ENCODE results near the gene EEFSEC. TPM values are rescaled to one million over a fixed set of nuclear protein-coding genes. Genes with fewer than 3 reads are reported as not detected.

The EEFSEC gene
- total and polyA plus RNA-seq, 2 experiments from 2014 or later, result 26.7 to 47.9 TPM

GRCh38 chr3:128175768-128176167, 22.5 kb downstream of the EEFSEC start:
- DNase-seq (ENCODE audit: low read depth in 1 of 2, low spot score in 1 of 2), result no peak
- TF ChIP-seq, protein P1, sequence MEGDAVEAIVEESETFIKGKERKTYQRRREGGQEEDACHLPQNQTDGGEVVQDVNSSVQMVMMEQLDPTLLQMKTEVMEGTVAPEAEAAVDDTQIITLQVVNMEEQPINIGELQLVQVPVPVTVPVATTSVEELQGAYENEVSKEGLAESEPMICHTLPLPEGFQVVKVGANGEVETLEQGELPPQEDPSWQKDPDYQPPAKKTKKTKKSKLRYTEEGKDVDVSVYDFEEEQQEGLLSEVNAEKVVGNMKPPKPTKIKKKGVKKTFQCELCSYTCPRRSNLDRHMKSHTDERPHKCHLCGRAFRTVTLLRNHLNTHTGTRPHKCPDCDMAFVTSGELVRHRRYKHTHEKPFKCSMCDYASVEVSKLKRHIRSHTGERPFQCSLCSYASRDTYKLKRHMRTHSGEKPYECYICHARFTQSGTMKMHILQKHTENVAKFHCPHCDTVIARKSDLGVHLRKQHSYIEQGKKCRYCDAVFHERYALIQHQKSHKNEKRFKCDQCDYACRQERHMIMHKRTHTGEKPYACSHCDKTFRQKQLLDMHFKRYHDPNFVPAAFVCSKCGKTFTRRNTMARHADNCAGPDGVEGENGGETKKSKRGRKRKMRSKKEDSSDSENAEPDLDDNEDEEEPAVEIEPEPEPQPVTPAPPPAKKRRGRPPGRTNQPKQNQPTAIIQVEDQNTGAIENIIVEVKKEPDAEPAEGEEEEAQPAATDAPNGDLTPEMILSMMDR (IDR thresholded peaks at IDR 0.05; ENCODE audit: low read depth, low read length), result no peak
- H3K36me3 ChIP-seq, result no peaks in the 10 kb centered on the region
- H3K4me1 ChIP-seq (ENCODE audit: low read depth), result peaks cover 40% of the 10 kb centered on the region
- H3K9me3 ChIP-seq (ENCODE audit: low read depth), result no peaks in the 10 kb centered on the region
- no peak overlapping the region for H3K27ac ChIP-seq
- H3K27me3 ChIP-seq, result no peaks in the 10 kb centered on the region
- no peak overlapping the region for H3K4me3 ChIP-seq

DNA sequence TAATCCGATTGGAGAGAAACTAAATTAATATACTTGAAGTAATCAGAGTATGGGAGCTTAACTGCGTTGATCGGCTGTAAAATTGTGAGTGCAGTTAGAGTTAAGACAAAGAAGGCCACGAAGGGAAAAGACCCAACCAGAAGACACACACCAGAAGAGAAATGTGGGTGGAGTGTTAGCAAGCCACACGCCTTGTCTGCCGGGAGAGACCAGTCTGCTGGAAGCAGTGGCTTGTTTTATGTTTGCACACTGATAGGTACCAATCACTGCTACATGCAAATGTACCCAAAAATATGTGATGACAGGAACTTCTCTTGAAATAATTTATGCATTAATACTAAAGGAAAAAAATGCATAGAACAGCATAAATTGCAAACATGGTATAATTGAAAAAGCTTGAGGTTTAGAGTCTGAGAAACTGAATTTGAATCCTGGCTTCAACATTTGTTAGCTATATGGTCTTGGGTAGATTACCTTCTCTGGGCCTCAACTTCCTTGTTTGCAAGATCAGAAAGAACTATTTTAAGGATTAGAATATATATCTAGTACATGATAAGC, 23.1 kb downstream of the EEFSEC start:
- H3K9me3 ChIP-seq (ENCODE audit: low read depth), result no peaks in the 10 kb centered on the region
- H3K27ac ChIP-seq, result no peak overlapping the region
- no peak overlapping the region for H3K4me3 ChIP-seq
- TF ChIP-seq, protein P1 (IDR thresholded peaks at IDR 0.05; ENCODE audit: low read depth, low read length), result no peak
- DNase-seq (ENCODE audit: low read depth in 1 of 2, low spot score in 1 of 2), result no peak
- no peaks in the 10 kb centered on the region for H3K36me3 ChIP-seq
- H3K27me3 ChIP-seq, result no peaks in the 10 kb centered on the region
- peaks cover 37% of the 10 kb centered on the region for H3K4me1 ChIP-seq (ENCODE audit: low read depth)

- Histone ChIP-seq H3K27ac (no peak overlapping the region), H3K4me3 (no peak overlapping the region), H3K36me3 (no peaks in the 10 kb centered on the region), H3K4me1 (ENCODE audit: low read depth) (peaks cover 36% of the 10 kb centered on the region), H3K27me3 (no peaks in the 10 kb centered on the region), H3K9me3 (ENCODE audit: low read depth) (no peaks in the 10 kb centered on the region)
- no peak for DNase-seq (ENCODE audit: low read depth in 1 of 2, low spot score in 1 of 2)
- TF ChIP-seq, protein P1 (IDR thresholded peaks at IDR 0.05; ENCODE audit: low read depth, low read length), result no peak
Observed at GRCh38 chr3:128177865-128178264, 24.6 kb downstream of the EEFSEC start.

GRCh38 chr3:128178782-128179483, 25.7 kb downstream of the EEFSEC start:
- TF ChIP-seq, protein P1 (IDR thresholded peaks at IDR 0.05; ENCODE audit: low read depth, low read length), result no peak
- Histone ChIP-seq H3K27me3 (no peaks in the 10 kb centered on the region), H3K9me3 (ENCODE audit: low read depth) (no peaks in the 10 kb centered on the region), H3K4me1 (ENCODE audit: low read depth) (peaks cover 28% of the 10 kb centered on the region), H3K36me3 (no peaks in the 10 kb centered on the region), H3K4me3 (no peak overlapping the region), H3K27ac (no peak overlapping the region)
- peak in 1 of 2 donors; percentile 19 for DNase-seq (ENCODE audit: low read depth in 1 of 2, low spot score in 1 of 2)

DNA sequence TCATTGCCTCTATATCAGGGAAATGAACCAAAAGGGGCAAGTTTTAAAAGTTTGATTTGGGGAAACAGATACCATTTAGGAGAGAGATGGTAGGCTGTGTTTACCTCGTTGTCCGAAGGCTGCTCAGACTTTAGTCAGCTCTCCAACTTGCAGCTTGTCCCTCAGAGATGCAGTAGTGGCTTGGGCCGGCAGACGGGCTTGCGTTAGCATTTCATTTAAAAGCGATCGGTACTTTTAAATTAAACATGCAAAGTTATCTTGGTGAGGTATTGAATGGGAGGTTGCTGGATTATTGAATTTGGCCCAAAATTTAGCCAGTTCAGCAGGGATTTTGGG, 26.2 kb downstream of the EEFSEC start:
- TF ChIP-seq, protein P1 (IDR thresholded peaks at IDR 0.05; ENCODE audit: low read depth, low read length), result no peak
- Histone ChIP-seq H3K27ac (no peak overlapping the region), H3K27me3 (no peaks in the 10 kb centered on the region), H3K36me3 (no peaks in the 10 kb centered on the region), H3K4me3 (no peak overlapping the region), H3K4me1 (ENCODE audit: low read depth) (peaks cover 23% of the 10 kb centered on the region), H3K9me3 (ENCODE audit: low read depth) (no peaks in the 10 kb centered on the region)
- DNase-seq (ENCODE audit: low read depth in 1 of 2, low spot score in 1 of 2), result peak in 1 of 2 donors; percentile 20

Data from cardiac muscle cell (in vitro differentiated cells and primary cell).